RWPE2 (cell line): ENCODE measurements around the gene BBC3.
"Not testable (repeated sequence)": the region's sequence is repeated elsewhere in the genome, so short reads cannot be mapped to it uniquely, and the experiment has no call there.

Experiments
- ATAC-seq: fragments of 200-7000 bp; cut with Tn5 transposase; 3 replicates; pipeline ENCODE4 v1.9.1; 2021; ENCODE audit warnings: low read depth
- DNase-seq: peaks from one replicate; pipeline ENCODE4 v3.0.0-alpha.2; 2020; ENCODE audit warnings: low spot score
- H3K27ac ChIP-seq: fragments of 450-650 bp; 2 replicates; pipeline ENCODE4 v1.5.1; 2017; ENCODE audit warnings: mild to moderate bottlenecking; ENCODE audit not compliant: poor library complexity, severe bottlenecking
- H3K27me3 ChIP-seq: fragments of 250-450 bp; sonication (Bioruptor Pico); 2 replicates; pipeline ENCODE4 v1.5.1; 2021; ENCODE audit warnings: mild to moderate bottlenecking, moderate library complexity; ENCODE audit not compliant: insufficient read depth, poor library complexity, severe bottlenecking
- H3K36me3 ChIP-seq: fragments of 250-450 bp; sonication (Bioruptor Pico); 2 replicates; pipeline ENCODE4 v1.5.1; 2020; ENCODE audit warnings: low read depth, mild to moderate bottlenecking, moderate library complexity
- H3K4me1 ChIP-seq: fragments of 250-450 bp; sonication (Bioruptor Pico); 2 replicates; pipeline ENCODE4 v1.5.1; 2021; ENCODE audit warnings: mild to moderate bottlenecking, moderate library complexity; ENCODE audit not compliant: insufficient read depth, poor library complexity, severe bottlenecking
- H3K4me3 ChIP-seq: fragments of 250-450 bp; sonication (Bioruptor Pico); 2 replicates; pipeline ENCODE4 v1.5.1; 2021; ENCODE audit warnings: mild to moderate bottlenecking, moderate library complexity; ENCODE audit not compliant: severe bottlenecking
- H3K9me3 ChIP-seq: fragments of 250-450 bp; sonication (Bioruptor Pico); 2 replicates; pipeline ENCODE4 v1.5.1; 2021; ENCODE audit warnings: mild to moderate bottlenecking, moderate library complexity; ENCODE audit not compliant: severe bottlenecking
- TF ChIP-seq, protein P1 (sequence below): fragments of 450-650 bp; IDR thresholded peaks from one replicate; pipeline ENCODE4 v1.5.1; 2017; ENCODE audit warnings: mild to moderate bottlenecking, moderate library complexity; ENCODE audit not compliant: poor library complexity, severe bottlenecking

The BBC3 gene

DNA sequence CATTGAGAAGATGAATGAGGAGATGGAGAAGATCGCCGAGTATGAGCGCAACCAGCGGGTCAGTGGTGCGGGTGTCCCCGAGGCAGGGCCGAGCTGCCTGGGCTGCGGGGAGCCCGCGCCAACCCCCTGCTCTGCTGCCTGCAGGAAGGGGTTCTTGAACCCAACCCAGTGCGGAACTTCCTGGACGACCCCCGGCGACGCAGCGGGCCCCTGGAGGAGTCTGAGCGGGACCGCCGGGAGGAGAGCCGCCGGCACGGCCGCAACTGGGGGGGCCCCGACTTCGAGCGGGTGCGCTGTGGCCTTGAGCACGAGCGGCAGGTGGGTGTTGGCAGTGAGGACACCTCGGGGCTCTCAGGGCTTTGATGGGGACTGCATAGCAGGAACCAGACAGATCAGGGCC, 33.6 kb upstream of the BBC3 start:
- H3K36me3 ChIP-seq: peaks cover 62% of the 10 kb centered on the region

DNA sequence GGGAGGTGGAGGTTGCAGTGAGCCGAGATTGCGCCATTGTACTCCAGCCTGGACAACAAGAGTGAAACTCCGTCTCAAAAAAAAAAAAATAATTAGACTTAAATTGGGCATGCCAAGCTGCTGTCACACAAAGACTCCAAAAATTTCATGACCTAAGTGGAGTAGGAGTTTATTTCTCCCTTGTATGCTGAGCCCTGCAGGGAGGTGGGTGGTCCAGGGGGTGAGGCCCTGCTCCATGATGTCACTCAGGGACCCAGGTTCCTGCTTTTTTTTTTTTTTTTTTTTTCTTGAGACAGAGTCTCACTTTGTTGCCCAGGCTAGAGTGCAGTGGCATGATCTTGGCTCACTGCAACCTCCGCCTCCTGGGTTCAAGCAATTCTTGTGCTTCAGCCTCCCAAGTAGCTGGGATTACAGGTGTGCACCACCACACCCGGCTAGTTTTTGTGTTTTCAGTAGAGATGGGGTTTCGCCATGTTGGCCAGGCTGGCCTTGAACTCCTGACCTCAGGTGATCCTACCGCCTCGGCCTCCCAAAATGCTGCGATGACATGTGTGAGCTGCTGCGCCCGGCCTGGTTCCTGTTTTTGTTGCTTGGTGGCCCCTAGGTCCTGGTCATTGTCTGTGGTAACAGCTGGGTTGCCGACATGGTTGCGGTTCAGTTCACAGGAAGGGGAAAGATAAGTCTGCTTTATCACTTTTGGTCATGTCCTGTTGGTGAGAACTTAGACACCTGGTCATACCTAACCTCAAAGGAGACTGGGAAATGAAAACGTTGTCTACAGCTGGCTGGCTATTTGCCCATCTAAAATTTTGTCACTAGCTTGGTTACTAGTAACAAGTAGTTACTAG, 31.2 kb upstream of the BBC3 start:
- not testable (repeated sequence) for H3K27ac ChIP-seq, ATAC-seq, H3K4me1 ChIP-seq, H3K9me3 ChIP-seq, H3K27me3 ChIP-seq, DNase-seq, H3K4me3 ChIP-seq
- H3K36me3 ChIP-seq: peaks cover 67% of the 10 kb centered on the region

More for the DNA sequence above, 33.6 kb upstream of the BBC3 start:
- Histone ChIP-seq H3K27ac (no peak overlapping the region), H3K27me3 (no peaks in the 10 kb centered on the region), H3K4me1 (no peaks in the 10 kb centered on the region), H3K4me3 (no peak overlapping the region), H3K9me3 (no peaks in the 10 kb centered on the region)
- TF ChIP-seq, protein P1, sequence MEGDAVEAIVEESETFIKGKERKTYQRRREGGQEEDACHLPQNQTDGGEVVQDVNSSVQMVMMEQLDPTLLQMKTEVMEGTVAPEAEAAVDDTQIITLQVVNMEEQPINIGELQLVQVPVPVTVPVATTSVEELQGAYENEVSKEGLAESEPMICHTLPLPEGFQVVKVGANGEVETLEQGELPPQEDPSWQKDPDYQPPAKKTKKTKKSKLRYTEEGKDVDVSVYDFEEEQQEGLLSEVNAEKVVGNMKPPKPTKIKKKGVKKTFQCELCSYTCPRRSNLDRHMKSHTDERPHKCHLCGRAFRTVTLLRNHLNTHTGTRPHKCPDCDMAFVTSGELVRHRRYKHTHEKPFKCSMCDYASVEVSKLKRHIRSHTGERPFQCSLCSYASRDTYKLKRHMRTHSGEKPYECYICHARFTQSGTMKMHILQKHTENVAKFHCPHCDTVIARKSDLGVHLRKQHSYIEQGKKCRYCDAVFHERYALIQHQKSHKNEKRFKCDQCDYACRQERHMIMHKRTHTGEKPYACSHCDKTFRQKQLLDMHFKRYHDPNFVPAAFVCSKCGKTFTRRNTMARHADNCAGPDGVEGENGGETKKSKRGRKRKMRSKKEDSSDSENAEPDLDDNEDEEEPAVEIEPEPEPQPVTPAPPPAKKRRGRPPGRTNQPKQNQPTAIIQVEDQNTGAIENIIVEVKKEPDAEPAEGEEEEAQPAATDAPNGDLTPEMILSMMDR: no peak
- no peak for ATAC-seq
- DNase-seq: peak; percentile 59

DNA sequence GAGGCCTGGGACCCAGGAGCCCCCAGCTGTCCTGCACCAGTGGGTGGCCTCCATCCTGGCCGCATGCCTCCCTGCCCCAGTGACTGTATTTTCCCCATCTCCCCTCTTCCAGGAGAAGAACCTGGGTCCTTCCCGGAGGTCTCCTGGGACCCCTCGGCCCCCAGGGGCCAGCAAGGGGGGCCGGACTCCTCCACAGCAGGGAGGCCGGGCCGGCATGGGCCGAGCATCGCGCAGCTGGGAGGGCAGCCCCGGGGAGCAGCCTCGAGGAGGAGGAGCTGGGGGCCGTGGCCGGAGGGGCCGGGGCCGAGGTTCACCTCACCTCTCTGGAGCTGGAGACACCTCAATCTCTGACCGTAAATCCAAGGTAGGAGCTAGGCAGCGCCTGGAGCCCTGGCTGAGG, 29.5 kb upstream of the BBC3 start:
- H3K36me3 ChIP-seq: peaks cover 60% of the 10 kb centered on the region
- DNase-seq (no peak), ATAC-seq (no peak)
- no peaks in the 10 kb centered on the region for H3K27me3 ChIP-seq
- TF ChIP-seq, protein P1: no peak
- H3K4me1 ChIP-seq: peaks cover 3% of the 10 kb centered on the region
- no peak overlapping the region for H3K27ac ChIP-seq
- H3K9me3 ChIP-seq: no peaks in the 10 kb centered on the region
- no peak overlapping the region for H3K4me3 ChIP-seq

DNA sequence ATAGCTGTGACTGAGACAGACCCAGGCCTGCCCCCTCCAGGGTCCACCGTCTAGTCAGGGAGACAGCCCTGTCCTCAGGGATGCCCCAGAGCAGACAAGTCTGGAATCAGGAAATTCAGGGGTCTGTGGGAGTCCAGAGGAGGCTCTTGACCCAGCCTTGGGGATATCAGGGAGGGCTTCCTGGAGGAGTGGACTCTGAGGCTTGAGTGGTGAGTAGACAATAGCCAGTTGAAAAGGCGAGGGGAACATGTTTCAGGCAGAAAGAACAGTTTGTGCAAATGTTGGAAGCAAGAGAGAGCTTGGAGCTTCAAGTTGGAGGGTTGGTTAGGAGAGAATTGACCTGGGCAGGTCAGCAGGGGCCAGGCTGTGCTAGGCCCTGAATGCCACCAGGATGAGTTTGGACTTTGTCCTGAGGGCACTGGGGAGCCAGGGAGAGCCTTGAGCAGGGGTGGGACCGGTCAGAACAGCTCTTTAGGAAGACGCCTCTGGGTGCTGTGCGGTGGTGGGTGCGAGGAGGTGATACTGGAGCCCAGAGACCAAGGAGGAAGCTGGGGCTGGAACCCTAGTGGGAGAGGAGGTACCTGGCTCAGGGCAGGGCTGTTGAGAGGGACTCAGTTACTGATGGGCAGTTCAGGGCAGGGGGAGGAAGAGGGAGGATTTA, 28.0 kb upstream of the BBC3 start:
- Histone ChIP-seq H3K36me3 (peaks cover 47% of the 10 kb centered on the region), H3K9me3 (no peaks in the 10 kb centered on the region), H3K27ac (no peak overlapping the region), H3K4me3 (no peak overlapping the region), H3K27me3 (no peaks in the 10 kb centered on the region), H3K4me1 (peaks cover 4% of the 10 kb centered on the region)
- DNase-seq (no peak), ATAC-seq (no peak)
- TF ChIP-seq, protein P1: no peak

DNA sequence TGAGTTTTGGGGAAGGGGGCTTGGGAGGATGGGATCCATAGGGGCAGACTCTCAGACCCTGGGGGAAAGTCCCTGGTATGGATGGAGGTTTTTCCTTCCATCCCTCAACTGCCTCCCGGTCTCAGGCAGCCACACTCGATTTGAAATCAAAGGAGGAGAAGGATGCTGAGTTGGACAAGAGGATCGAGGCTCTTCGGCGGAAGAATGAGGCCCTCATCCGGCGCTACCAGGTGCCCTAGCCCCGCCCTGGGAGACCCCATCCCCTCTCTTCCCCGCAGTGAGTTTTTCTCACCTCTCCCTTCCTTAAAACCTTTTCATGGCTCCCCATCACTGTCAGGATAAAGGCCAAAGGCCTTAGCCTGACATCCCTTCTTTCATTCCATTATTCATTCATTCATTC, 27.4 kb upstream of the BBC3 start:
- H3K36me3 ChIP-seq: peaks cover 41% of the 10 kb centered on the region
- no peak overlapping the region for H3K4me3 ChIP-seq
- H3K27ac ChIP-seq: peak overlapping the region; percentile 76
- H3K27me3 ChIP-seq: no peaks in the 10 kb centered on the region
- no peak for ATAC-seq
- H3K4me1 ChIP-seq: peaks cover 9% of the 10 kb centered on the region
- DNase-seq: no peak
- TF ChIP-seq, protein P1: no peak
- no peaks in the 10 kb centered on the region for H3K9me3 ChIP-seq
